GM11168 (cell line): Measurements from ENCODE around the gene ANKS1B.

Experiments used
- in situ Hi-C: fragments of 300-500 bp; cut with MboI; formaldehyde crosslinking; loops from one replicate; pipeline ENCODE4 v1.12.0; 2022; ENCODE audit warnings: low sequenced_read_pairs; ENCODE audit not compliant: unreplicated experiment

Gene ANKS1B

DNA sequence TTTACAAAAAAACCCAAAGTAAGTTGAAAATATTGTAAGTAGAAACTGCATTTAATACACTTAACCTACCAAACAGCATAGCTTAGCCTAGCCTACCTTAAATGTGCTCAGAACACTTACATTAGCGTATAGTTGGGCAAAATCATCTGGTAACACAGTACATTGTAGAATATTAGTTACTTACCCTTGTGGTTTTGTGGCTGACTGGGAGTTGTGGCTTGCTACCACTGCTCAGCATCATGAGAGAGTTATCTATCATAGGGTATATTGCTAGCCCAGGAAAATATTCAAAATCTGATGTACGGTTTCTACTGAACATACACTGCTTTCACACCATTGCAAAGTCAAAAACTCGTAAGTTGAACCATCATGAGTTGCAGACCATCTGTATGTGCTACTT, 478.9 kb downstream of the ANKS1B start:
- in situ Hi-C loops = no loop called here

DNA sequence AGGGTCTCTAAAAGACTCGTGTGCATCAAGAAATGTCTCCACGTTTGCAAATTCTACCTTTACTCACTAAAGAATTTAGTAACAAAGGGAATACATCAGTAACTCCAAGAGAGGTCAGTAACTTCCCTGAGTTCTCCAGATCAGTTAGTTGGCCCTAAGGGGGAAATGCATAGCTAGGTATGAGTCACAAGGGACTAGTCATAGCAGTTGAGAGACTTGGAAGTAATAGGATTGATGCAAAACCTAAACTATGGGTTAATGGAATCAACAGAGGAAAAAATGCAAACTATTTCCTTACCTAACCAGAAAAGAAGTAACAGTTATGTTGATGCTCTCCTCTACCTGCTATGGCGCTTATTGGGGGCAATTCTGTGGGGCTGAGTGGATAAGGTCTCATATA, 486.0 kb downstream of the ANKS1B start:
- in situ Hi-C loops = no loop called here

DNA sequence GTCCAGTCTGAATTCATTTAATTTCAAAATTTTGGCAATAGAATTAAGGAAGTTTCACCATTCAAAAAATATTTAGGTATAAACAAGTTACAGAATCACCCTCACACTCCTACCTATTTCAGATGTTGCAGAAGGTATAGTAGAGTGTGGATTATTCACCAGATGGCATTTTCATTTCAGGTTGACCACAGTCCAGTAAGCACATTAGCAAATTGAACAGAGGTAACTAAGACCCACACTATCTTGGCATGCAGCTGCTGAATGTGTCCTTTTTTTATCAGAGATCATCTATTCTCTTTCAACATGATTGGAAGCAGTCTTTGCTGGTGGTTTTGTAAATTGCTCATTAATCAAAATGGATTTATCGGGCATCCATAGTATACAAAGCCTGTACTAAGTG, 488.9 kb downstream of the ANKS1B start:
- in situ Hi-C loops = no loop called here

DNA sequence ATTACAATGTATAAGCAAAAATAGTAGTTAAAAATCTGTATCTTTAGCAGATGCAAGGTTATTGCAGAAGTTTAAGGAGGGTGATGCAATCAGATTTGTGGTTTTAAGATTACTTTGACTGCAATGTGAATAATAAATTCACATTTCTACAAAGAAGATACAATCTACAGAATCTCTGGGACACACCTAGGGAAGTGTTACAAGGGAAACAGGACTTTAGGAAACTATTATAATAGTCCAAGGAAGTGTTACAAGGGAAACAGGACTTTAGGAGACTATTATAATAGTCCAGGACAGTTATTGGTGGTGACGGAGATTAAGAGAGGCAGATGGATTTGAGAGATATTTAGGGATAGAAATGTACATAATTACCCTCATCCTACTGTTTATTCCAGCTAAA, 491.5 kb downstream of the ANKS1B start:
- in situ Hi-C loops = no loop called here

DNA sequence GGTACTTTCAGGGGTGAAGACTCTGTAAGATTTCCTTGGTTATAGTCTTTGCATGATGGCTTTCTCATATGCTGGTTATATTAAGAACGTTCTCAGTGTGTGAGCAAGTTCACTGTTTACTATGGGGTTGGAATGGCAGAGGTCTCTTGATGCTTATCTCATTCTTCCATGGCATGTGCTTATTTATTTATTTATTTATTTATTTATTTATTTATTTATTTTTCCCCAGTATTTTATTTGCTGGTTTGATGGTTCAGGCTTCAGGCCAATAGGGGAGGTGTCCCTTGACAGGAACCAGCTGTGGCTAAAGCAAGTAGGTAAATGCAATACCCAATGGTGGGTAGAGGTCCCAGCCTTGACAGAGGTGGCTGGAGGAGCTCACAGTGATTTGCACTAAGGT, 498.5 kb downstream of the ANKS1B start:
- in situ Hi-C loops = no loop called here

DNA sequence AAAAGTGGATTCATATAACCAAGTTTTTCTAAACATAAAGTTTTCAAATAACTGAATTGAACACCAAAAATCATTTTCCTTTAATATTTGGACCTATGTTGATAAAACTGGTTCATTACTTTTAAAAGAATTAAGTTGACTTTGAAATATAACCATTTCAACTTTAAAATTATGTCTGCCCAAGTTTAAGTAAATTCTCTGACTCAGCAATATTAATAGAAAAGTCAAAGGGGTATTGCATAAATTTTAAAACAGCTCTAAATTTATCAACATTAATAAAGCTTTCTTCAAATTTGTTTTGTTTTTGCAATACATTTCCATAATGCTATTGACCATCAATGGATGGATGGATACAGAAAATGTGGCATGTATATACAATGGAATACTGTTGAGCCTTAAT, 505.6 kb downstream of the ANKS1B start:
- in situ Hi-C loops = no loop called here

DNA sequence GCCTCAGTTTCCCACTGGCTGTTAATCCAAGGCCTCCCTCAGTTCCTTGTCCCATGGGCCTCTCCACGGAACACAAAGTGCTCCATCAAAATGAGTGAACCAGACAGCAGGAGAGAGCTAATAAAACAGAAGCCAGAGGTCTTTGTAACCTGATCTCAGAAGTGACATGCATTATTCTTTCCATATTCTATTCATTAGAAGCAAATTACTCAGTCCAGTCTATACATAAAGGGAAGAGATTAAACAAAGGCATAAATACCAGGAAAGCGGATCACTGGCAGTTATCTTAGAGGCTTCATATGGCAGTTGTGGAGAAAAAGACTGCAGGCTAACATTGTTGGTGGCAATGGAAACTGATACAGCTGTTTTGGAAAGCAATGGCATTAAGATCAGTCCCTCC, 507.8 kb downstream of the ANKS1B start:
- in situ Hi-C loops = no loop called here

DNA sequence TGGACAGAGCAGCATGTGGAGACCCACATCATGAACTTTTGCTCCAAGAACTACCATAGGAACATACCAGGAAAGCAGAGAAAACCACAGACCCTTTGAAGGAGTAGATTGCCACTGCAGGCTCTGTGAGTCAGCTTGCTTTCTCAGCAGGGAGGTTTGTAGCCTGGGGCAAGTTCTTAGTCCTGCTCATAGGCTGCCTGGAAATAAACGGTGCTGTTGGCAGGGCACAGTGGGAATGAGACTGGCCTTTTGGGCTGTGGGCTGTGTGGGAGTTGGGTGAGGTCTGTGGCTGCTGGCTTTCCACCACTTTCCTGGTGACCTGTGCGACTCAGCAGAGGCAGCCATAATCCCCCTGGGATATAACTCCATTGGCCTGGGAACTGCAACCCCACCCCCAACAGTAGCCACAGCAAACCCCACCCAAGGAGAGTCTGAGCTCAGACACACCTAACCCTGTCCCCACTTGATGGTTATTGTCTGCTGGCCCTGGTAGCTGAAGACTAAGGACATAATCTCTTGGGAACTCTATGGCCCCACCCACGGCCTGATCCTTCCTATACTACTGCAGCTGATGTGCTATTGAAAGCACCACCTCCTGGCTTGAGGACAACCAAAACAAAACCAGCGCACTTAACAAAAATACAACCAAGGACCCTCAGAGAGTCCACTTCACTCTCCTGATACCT, 529.2 kb downstream of the ANKS1B start:
- in situ Hi-C loops = no loop called here

DNA sequence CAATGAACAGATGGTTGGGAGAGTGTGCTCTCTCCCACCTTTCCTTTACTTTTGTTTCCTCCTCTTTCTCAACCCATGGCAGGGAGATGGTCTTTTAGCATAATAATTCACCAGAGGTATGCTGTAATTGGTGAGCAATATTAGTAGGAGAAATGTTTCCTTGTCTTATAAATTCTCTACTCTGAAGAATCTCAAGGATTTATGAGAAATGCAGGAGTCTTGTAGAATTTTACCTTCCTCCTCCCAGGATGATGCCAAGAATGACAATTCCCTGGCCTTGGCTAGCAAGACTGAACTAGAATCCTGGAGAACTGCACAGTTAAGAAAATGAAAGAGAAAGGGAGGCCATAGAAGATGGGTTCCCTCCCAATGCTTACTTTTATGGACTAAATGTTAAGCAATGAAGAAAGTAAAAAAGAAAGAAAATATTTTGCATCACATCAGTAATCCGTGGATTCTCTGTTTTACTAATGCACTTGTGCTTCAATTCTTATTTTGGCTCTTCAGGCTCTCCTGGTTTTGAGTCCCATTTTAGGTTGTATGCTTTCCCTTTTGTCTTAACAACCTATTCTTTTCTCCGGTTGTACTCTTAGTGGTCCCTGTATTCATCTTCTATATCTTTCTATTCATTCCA, 530.1 kb downstream of the ANKS1B start:
- in situ Hi-C loops = no loop called here

DNA sequence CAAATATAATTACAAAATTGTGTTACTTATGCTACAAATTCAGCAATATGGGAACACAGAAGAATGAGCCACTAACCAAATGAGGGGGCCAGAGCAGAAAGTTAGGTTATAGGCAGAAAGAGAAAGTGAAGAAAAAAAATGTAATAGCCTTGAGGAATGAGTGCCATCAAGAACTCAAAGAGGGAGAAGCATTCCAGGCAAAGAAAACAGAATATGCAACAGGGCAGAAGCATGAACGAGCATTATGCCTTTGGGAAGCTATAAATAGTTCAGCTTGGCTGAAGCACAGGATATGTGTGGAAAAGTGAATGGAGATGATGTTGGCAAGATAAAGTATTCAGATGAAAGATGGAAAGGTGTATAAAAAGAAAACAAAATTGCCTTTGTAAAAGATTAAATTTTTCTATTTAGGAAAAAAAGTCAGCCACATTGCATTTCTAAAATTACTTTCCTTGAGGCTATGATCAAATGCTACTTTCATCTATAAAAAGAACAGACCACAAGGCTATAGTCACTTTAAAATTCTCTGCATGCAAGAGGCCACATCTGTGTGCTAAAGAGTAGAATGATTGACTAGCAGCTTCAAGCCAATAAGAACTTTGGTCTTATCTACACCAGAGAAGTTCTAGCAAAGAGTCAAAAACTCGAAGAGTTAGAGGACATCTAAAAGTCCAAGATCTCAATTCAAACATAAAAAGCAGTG, 530.7 kb downstream of the ANKS1B start:
- in situ Hi-C loops = no loop called here

DNA sequence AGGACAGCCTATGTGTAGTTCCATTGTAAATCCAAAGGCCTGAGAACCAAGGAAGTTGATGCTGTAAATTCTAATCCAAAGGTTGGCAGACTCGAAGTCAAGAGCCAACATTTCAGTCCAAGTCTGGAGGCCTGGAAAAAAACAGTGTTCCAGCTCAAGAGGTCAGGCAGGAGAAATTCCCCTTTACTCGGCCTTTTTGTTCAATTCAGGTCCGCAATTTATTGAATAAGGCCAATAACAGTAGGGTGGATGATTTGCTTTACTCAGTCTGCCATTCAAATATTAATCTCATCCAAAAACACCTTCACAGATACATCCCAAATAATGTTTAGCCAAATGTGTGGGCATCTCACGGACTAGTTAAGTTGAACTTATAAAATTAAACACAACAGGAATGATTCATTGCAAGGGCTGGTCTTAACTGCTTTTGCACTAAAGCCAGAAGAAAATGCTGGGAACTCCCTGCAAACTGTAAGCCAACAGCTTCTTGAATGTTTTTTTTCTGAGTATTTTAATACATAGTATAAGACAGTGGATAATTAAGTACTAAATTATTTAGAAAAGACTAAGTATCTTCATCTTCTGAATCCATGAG, 534.6 kb downstream of the ANKS1B start:
- in situ Hi-C loops = no loop called here

DNA sequence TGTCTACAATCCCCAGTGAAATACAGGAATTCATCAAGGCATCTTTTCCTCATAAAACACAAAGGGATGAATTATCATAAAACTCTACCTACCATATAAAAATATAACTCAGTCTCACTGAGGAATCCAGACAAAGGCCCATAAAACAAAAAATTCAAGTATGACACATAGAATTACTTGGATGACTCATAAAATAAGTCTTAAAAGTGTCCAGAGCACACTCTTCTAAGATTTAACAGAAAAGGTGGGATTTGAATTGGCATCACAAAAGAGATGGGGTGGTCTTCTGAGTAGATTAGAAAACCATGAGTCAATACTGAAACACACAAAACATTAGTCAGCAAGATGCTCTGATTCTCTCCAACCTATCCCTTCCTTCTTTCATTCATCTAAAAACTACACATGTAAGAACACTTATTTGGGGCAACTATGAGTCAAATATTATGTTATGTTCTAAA, 539.8 kb downstream of the ANKS1B start:
- in situ Hi-C loops = no loop called here

DNA sequence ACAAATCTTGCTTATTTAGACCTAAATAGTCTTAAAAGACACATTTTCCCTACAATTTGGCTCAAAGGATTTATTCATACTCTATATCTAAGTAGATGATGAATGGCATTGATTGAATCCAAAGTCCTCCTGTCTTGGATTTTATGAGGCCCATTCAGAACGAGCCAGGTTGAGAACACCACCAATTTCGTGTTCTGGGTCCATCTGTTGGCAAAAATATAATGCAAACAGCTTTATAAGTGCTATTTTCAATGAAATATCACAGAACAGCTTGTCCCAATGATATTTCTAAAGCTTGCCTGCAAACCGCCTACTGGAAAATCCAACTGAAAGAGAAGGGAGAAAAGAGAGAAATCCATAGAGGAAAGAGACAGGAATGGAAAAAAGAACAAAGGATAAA, 542.0 kb downstream of the ANKS1B start:
- in situ Hi-C loops = no loop called here

DNA sequence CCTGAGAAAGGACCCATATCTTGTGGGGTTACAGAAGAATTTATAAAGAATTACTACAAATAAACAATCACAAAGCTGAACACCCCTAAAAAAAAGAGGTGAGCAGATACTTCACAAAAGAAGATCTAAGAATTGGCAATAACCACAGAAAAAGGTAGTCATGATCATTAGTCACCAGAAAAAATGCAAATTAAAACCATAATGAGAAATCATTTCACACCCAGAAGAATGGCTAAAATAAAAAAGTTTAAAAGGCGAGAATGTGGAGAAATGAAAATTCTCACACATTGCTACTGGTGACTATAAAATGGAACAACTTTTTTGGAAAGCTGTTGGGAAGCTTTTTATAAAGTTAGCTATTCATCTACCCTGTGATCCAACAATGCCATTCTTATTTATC, 545.3 kb downstream of the ANKS1B start:
- in situ Hi-C loops = no loop called here

DNA sequence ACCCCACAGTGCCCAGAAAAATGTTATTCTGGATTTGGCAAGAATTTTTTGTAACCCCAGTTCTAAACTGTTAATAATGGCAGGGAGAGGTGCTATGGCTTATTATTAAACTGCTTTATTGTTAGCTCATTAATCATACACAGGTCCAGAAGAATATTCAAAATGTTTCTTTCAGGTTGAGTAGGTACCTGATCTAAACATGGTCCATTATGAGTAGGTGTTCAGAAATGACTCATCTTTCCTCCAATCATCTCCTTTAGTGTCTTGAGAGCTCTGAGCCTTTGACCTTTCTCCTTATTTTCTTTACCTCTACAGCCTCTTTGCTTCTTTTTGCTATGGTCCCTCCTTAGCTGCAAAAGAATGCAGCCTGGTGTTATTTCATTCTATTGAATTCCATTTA, 548.2 kb downstream of the ANKS1B start:
- in situ Hi-C loops = no loop called here

DNA sequence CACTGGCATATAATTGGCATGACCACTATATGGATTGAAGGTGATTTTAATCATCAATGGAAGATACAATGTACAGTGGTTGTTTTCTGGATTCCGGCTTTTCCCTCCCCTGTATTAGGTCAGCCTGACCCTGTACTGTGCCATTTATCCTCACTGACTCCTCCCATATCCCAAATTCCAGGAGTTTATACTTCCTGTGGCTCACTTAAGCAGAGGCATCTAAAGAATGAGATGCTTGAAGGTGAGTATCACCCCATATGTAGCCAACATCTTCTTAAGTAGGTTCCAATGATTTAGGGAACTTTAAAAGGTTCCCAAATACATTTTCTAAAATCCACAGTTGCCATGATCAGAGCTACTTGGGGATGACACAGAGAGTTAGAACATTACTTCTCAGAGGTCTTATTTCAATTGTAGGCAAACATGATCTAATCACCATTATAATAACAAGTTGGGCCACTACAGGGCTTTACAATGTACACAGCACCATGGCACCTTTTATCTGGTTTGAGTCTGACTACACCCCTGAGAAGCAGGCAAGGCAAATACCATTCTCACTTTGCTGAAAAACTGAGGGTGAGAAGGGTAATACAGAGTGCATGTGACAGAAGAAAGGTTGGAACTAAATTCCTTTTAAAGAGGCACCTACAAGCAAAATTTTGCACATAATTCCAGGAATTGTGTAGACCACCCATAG, 549.5 kb downstream of the ANKS1B start:
- in situ Hi-C loops = no loop called here

DNA sequence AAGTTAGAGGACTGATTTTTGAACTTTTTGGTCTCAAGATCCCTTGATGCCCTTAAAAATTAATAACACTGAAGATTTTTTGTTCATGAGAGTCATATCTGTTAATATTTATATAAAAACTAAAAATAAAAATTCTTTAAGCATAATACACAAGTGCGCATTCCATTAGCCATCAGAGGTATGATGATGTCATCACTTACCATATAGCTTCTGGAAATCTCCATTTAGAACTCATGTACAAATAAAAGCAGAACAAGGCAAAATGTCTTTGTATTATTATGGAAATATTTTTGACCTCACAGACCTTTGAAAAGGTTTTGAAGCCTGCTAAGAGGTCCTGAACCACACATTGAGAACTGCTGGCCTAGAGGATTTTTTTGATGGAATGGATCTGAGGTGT, 551.6 kb downstream of the ANKS1B start:
- in situ Hi-C loops = no loop called here

DNA sequence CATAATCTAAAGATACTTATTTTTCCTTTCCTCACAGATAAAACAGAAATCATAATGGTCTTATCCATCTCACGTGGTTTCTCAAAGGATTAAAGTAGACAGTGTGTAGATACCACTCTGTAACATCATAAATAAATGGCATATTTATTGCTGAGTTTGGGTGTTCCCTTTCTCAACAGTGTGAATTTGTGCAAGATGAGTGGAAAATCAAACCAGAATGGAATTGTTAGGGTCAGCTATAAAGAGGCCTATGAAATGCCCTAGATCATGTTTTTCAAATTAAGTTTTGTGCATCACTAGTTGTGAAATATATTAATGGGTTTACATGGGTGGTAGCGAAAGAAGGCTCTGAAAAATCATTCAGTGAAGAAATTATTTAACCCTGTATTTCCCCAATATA, 553.5 kb downstream of the ANKS1B start:
- in situ Hi-C loops = no loop called here

DNA sequence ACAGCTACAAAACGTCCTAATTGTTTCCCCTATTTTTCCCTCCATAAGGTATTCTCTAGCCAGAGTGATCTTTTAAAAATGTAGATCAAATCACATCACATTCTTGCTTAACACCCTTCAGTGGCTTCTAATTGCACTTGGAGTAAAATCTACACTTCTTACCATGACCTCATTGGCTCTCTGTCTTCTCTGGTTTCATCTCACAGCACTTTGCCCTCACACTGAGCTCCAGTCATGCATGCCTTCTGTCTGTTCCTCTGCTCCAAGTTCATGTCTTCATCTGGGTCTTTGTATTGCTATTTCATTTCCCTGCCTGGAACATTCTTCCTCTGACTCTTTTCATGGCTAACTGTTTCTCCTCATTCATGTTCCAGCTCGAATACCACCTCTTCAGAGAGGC, 557.6 kb downstream of the ANKS1B start:
- in situ Hi-C loops = no loop called here

DNA sequence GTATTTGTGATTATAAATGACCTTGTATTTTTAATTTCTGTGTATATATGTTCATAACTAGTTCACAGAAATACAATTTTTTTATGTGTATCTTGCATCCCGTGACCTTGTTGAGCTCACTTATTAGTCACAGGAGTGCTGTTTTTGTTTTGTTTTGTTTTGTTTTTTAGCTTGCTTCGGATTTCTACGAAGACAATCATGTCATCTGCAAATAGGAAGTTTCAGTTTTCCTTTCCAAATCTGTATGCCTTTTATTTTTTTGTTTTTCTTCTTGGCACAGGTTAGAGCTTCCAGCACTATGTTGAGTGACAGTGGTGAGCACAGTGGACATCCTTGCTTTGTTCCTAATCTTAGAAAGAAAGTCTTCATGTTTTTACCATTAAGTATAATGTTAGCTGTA, 566.4 kb downstream of the ANKS1B start:
- in situ Hi-C loops = no loop called here

DNA sequence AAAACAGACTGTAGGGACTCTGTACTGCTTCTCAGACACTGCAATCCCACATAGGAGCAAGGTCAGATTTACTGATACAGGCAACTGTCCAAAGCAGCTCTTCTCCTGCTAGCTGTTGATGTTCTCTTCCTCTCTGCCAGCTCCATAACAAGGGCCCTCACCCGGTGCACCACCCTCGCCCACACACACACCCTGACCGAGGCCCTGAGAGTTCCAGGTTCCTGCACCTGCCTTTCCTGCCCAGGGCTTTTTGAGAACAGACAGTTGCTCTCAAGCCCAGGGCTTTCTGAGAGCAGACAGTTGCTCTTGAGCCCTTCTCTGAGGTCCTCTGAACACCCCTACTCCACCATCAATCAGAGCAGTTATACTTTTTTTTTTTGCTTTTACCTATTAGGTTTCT, 571.0 kb downstream of the ANKS1B start:
- in situ Hi-C loops = no loop called here
